K562 (cell line): Measurements from ENCODE around the gene PTPN5. TPM values are rescaled to one million over a fixed set of nuclear protein-coding genes. Genes with fewer than 3 reads are reported as not detected.

ENCODE experiments used
- CEBPZ ChIP-seq: fragments of 150-350 bp; IDR thresholded peaks from 2 replicates; pipeline ENCODE4 v1.6.1; 2014; ENCODE audit warnings: low read depth, mild to moderate bottlenecking, low read length, borderline replicate concordance
- EGR1 ChIP-seq: fragments of 450-650 bp; conservative IDR thresholded peaks from 2 replicates; pipeline ENCODE4 v1.6.1; 2017; ENCODE audit warnings: mild to moderate bottlenecking
- HDAC2 ChIP-seq: fragments of 450-650 bp; IDR thresholded peaks from 2 replicates; pipeline ENCODE4 v1.6.1; 2016; ENCODE audit warnings: mild to moderate bottlenecking
- HNRNPL ChIP-seq: fragments of 200-400 bp; formaldehyde crosslinking; IDR thresholded peaks from 2 replicates; pipeline ENCODE4 v1.6.1; 2017; ENCODE audit warnings: low read depth, mild to moderate bottlenecking, low read length
- MAFK ChIP-seq: IDR thresholded peaks from 2 replicates; pipeline ENCODE4 v1.6.1; 2011; ENCODE audit warnings: low read length, improper control_type of control experiment
- MTA3 ChIP-seq: fragments of 450-650 bp; formaldehyde crosslinking; IDR thresholded peaks from 2 replicates; pipeline ENCODE4 v1.6.1; 2017; ENCODE audit warnings: mild to moderate bottlenecking, borderline replicate concordance
- NELFE ChIP-seq: IDR thresholded peaks from 2 replicates; pipeline ENCODE4 v1.6.1; 2011; ENCODE audit warnings: mild to moderate bottlenecking; ENCODE audit not compliant: insufficient read depth, insufficient read length
- PRPF4 ChIP-seq: fragments of 200-400 bp; formaldehyde crosslinking; IDR thresholded peaks from one replicate; pipeline ENCODE4 v1.6.1; 2017; ENCODE audit warnings: low read length, low read depth, mild to moderate bottlenecking; ENCODE audit not compliant: insufficient read depth, poor library complexity, severe bottlenecking
- TAF7 ChIP-seq: fragments of 450-650 bp; IDR thresholded peaks from 2 replicates; pipeline ENCODE4 v1.6.1; 2016; ENCODE audit warnings: missing genetic modification characterization, missing compliant biosample characterization
- THAP12 ChIP-seq: fragments of 250-450 bp; sonication (Bioruptor Pico); IDR thresholded peaks from 2 replicates; pipeline ENCODE4 v1.9.0; 2021; ENCODE audit warnings: mild to moderate bottlenecking, inconsistent platforms
- ZBTB40 ChIP-seq, 2 experiments: fragments of 450-650 bp in 1 of 2; sonication (generic) in 1 of 2; formaldehyde crosslinking in 1 of 2; IDR thresholded peaks; 2 replicates each; pipeline versions ENCODE4 v1.7.1 to v1.9.0; 2016 to 2022; ENCODE audit warnings: inconsistent platforms in 1 of 2, mild to moderate bottlenecking in 1 of 2, missing genetic modification reagents in 1 of 2
- polyA plus RNA-seq, 8 experiments: library from polyadenylated mRNA; depleted of rRNA in 4 of 8; stranded (reverse) in 5 of 8; unstranded in 3 of 8; fragments of >200 nt; fragmentation: Nextera tagmentation in 2 of 8; fragmentation: Illumina TruSeq in 1 of 8; extraction: Ambion mirVana in 2 of 8; extraction: Trizol in 1 of 8; gene quantifications; 2 replicates each; pipeline versions ENCODE4 v1.2.1 to v1.2.3, GENCODE V29; 2011 to 2014; ENCODE audit warnings: inconsistent platforms in 1 of 8, missing spikeins in 1 of 8
- total RNA-seq, 7 experiments: library from RNA; depleted of rRNA in 6 of 7; stranded (reverse); fragments of >200 nt in 6 of 7; fragmentation: Illumina TruSeq in 2 of 7; extraction: Trizol in 2 of 7; gene quantifications; 2 replicates each; pipeline versions ENCODE4 v1.2.1 to v1.2.3, GENCODE V29; 2011 to 2021; ENCODE audit warnings: low replicate concordance in 1 of 7

PTPN5 gene
- total and polyA plus RNA-seq, 9 of the 15 experiments (the other 6 are each of a cell fraction or from before 2014, with no cell fraction given) = not detected

GRCh38 chr11:18698341-18699268, 93.0 kb downstream of the PTPN5 start, which contains the start of gene TMEM86A (continued):
- TF ChIP-seq CEBPZ (no peak), EGR1 (peak; percentile 79; the same call in 1 of the 2 replicates), HDAC2 (no peak), PRPF4 (no peak), THAP12 (no peak), MAFK (no peak), MTA3 (peak; percentile 29; the same call in 1 of the 2 replicates), TAF7 (tag) (no peak), ZBTB40 (IDR thresholded peaks at IDR 0.05) (no peak), ZBTB40 (CRISPR knock-in tag; IDR thresholded peaks at IDR 0.05) (no peak), HNRNPL (no peak), NELFE (no peak)
